ENCODE results near the gene SECTM1. TPM values are rescaled to one million over a fixed set of nuclear protein-coding genes. Genes with fewer than 3 reads are reported as not detected.

The SECTM1 gene
- 1.3 to 2.5 TPM (median 2.0 TPM) in 5 replicates for total RNA-seq (2022; extraction: Qiagen RNA extraction)

DNA sequence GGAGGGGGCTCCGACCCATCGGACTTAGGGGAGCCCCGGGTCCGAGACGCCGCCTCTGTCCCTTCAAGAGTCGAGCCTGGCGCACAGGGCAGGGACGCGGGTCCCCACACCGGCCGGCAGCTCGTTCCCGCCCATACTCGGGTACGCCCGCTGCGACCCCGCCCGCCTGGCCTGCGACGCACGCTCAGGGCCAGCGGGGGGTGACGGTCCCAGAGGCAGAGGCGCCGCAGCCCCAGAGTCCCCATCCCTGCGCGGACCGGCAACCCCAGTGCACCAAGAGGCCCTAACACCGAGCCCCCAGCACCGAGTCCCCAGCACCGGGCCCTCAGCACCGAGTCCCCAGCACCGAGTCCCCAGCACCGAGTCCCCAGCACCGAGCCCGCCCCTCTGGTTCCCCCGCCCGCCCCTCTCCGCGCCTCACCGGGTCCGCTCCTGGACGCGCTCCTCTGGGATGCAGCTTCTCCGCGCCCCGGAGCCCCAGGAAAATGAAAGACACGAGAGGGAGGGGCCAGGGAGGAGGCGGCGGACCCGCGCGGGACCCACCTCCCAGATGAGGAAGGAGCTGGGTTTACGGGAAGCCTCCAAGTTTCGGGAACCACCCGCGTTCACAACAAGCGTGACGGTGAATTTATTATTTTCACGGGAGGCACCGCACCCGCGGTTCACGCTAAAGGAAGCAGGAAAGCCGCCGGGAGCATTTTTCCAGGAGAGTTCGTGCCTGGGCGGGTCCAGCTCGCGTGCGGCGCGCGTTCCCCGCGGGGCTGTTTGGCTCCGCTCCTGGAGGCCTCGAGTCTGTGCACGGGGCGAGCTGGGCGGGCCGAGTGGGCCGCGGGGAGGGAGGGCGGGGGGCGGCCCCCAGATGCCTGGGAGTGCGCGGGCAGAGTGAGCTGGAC is at the start of gene SECTM1:
Gene SECTM1 (minus strand): TSS at position 488 of the 893 bp plus-strand sequence. CDS start 6,526 bp downstream, outside the sequence.

DNA sequence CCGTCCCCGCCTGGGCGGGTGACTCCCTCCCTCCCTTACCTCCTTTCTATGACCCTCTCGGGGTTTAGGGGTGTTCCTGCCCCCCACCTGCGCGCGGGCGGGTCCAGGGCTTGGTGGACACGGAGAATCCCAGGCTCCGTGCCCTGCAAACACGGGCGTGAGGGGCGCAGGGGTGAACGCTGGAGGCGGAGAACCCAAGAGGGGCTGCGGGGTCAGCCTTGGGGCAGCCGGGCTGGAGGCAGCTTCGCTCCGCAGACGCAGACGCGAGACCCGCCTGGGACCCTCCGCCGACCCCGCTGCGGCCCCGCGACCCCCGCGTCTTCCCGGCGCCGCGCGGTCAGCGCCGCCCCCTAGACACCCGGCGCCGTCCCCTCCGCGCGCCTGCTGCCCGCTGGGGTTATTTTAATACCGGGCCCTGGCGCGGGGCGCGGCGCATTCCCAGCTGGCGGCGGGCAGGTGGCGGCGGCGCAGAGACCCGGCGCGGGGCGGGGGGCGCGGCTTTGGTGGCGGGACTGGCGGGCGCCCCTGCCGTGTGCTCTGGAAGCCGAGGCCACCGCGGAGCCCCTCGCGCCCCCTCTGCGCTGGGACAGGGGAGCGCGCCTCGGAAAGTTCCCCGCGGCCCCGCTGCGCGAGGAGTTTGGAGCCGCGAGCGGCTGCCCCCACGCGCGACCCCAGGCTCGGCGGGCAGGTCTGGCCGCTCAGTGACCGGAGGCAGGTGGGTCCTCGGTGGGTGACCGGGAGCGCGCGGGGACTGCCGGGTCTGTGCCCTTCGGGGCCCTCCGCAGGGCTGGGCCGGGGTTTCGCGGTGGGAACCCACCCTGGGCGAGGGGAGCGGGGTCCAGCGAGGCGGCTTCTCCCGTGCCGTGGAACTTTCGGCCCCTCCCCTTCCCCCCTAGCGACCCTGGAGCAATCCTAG is 38.0 kb upstream of the SECTM1 start, which contains the start of gene UTS2R:
Gene UTS2R (plus strand): TSS at position 433 of the 916 bp plus-strand sequence. CDS start 2,560 bp downstream, outside the sequence.

DNA sequence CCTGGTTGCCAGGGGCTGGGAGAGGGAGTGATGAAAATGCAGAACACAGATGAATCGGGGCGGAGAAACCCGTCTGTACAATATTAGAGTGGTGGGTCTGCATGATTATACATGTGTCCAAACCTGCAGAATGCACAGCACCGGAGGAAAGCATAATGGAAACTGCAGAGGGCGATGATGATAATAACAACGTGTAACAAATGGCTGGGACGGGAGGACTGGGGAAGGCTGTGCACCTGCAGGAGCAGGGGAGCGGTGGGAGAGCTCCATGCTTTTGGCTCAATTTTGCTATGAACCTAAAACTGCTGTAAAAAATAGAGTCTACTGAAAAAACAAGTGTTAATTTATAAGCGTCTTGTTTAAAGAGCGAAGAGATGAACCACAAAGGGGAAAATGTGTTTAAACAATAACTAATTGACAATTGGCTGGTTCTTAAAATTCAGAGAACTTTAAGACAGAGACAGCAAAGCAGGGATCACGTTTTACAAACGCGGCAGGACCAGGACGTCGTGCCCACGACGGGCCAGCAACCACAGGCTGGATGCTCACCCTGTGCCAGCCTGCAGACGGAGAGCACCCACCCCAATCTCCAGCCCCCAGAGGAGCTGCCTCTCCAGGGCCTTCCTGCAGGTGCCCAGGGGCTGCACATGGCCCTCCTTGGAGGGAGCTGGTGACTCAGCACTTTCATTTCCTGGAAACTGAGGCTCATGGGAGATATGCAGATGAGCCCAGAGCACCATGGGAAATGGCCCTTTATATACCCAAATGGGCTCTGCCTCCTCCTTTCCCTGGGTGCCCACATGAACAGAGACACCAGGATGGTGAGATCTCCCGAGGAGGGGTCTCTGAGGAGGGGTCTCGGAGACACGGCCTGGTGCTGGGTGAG is 25.1 kb upstream of the SECTM1 start, which contains the start of gene TEX19:
Gene TEX19 (plus strand): TSS at position 783 of the 886 bp plus-strand sequence. CDS start 2,904 bp downstream, outside the sequence.

GRCh38 chr17:82317394-82318168 is 16.0 kb downstream of the SECTM1 start, which contains the start of gene CD7:
TSS of gene CD7 (minus strand) at chr17:82317608. CDS start at chr17:82317495, 113 bp downstream.

DNA sequence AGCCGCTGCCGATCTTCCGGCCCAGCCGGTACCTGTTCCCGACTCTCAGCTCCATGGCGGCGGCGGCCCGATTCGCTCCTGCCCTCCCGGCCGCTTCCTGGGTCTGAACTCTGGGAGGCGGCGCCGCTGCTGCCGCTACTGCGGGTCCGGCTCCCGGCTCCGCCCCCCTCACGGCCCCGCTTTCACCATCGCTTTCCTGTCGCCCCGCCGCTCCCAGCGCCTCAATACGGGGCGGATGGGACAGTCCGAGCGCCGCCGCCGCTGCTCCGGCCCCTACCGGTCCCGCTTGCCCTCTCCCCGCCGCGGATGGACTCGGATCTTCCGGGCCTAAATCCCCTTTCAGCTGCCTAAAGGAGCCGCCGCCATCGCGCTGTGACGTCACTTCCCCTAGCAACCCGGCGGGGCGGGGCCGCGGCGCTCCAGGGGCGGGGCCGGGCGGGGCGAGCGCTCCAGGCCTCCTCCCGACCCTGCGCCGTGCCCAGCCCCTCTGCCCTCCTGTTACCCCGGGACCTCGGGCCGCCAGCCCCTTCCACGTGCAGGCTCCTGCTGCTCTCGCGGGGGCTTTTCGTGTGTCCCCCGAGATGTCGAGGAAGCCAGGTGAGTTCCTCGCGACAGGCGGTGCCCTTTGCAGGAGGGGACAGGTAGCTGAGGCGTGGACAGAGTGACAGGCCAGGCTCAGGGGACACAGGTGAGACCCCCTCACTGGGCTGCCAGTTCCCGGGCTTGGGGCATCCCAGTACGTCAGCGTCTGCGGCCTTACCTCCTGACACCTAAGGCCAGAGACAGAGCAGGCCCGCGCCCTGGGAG is 60.0 kb downstream of the SECTM1 start, which contains the start of gene CSNK1D:
Gene CSNK1D (minus strand): TSS at position 374 of the 807 bp plus-strand sequence. CDS start 319 bp downstream, at position 55.

Other genes starting within 250 kb of the SECTM1 start
- 106 to 149 TPM (median 139 TPM) in 5 replicates for gene FASN, start 235.5 kb downstream of the SECTM1 start, total RNA-seq (2022; extraction: Qiagen RNA extraction)
- gene CCDC57, start 120.9 kb downstream of the SECTM1 start, total RNA-seq (2022; extraction: Qiagen RNA extraction), result 22.1 to 34.3 TPM (median 30.0 TPM) in 5 replicates
- 114 to 157 TPM (median 151 TPM) in 5 replicates for gene SLC16A3, start 104.7 kb downstream of the SECTM1 start, total RNA-seq (2022; extraction: Qiagen RNA extraction)
- gene CSNK1D, start 60.1 kb downstream of the SECTM1 start, total RNA-seq (2022; extraction: Qiagen RNA extraction), result 191 to 231 TPM (median 228 TPM) in 5 replicates
- 0.07 to 0.12 TPM in 2 of 5 replicates, not detected in the others for gene CD7, start 16.2 kb downstream of the SECTM1 start, total RNA-seq (2022; extraction: Qiagen RNA extraction)
- 0.26 to 0.51 TPM (median 0.39 TPM) in 5 replicates for gene TEX19, start 25.5 kb upstream of the SECTM1 start, total RNA-seq (2022; extraction: Qiagen RNA extraction)
- gene UTS2R, start 38.0 kb upstream of the SECTM1 start, total RNA-seq (2022; extraction: Qiagen RNA extraction), result not detected in 5 replicates
- gene HEXD, start 84.6 kb upstream of the SECTM1 start, total RNA-seq (2022; extraction: Qiagen RNA extraction), result 9.5 to 14.5 TPM (median 13.3 TPM) in 5 replicates
- 17.0 to 26.6 TPM (median 23.8 TPM) in 5 replicates for gene OGFOD3, start 84.8 kb upstream of the SECTM1 start, total RNA-seq (2022; extraction: Qiagen RNA extraction)
- gene CYBC1, start 117.0 kb upstream of the SECTM1 start, total RNA-seq (2022; extraction: Qiagen RNA extraction), result 48.8 to 62.6 TPM (median 58.5 TPM) in 5 replicates
- 46.9 to 60.5 TPM (median 55.4 TPM) in 5 replicates for gene NARF, start 125.0 kb upstream of the SECTM1 start, total RNA-seq (2022; extraction: Qiagen RNA extraction)
- 47.1 to 59.7 TPM (median 55.2 TPM) in 5 replicates for gene FOXK2, start 186.0 kb upstream of the SECTM1 start, total RNA-seq (2022; extraction: Qiagen RNA extraction)